PC-9 (cell line): ENCODE results near the gene GALNT11. TPM values are rescaled to one million over a fixed set of nuclear protein-coding genes. Genes with fewer than 3 reads are reported as not detected.
"Not testable (repeated sequence)": the region's sequence is repeated elsewhere in the genome, so short reads cannot be mapped to it uniquely, and the experiment has no call there.

Experiments used
- BruUV-seq: library from RNA; stranded (reverse); fragments of 400-500 nt; replicated peaks from 2 replicates; lab custom pipeline; 2021; lab: Mats Ljungman, UMichigan
- CTCF ChIA-PET: fragments of 300-600 bp; sonication (Branson Sonifier 250); formaldehyde crosslinking; loops from one replicate; lab custom pipeline; 2022; ENCODE audit warnings: antibody characterized with exemption; lab: Charles Lee
- POLR2A ChIA-PET: fragments of 300-600 bp; sonication (Branson Sonifier 250); formaldehyde crosslinking; loops from one replicate; lab custom pipeline; 2022; ENCODE audit warnings: antibody characterized with exemption; ENCODE audit not compliant: unreplicated experiment; lab: Charles Lee
- DNase-seq, 2 experiments: peaks; one replicate each; pipeline versions ENCODE4 v3.0.0 to v3.0.0-alpha.2; 2015 to 2022; ENCODE audit warnings: mixed read lengths in 1 of 2
- H2AFZ ChIP-seq: fragments of 200-600 bp; sonication (generic); 2 replicates; pipeline ENCODE4 v1.8.1; 2017; ENCODE audit warnings: antibody characterized with exemption
- H3F3A ChIP-seq: fragments of 200-600 bp; sonication (generic); 2 replicates; pipeline ENCODE4 v1.8.1; 2017; ENCODE audit warnings: antibody characterized with exemption, mild to moderate bottlenecking, low read depth; ENCODE audit not compliant: insufficient read depth
- H3K27ac ChIP-seq: fragments of 200-600 bp; sonication (generic); 2 replicates; pipeline ENCODE4 v1.6.1; 2016; ENCODE audit warnings: mixed run types
- H3K27me3 ChIP-seq: fragments of 200-600 bp; sonication (generic); 2 replicates; pipeline ENCODE4 v1.6.1; 2016; ENCODE audit warnings: low read depth, mixed run types; ENCODE audit not compliant: insufficient read depth
- H3K36me3 ChIP-seq: fragments of 200-600 bp; sonication (generic); 2 replicates; pipeline ENCODE4 v1.6.1; 2016; ENCODE audit warnings: low read depth, mixed run types
- H3K4me1 ChIP-seq: fragments of 200-600 bp; sonication (generic); replicated peaks from 2 replicates; pipeline ENCODE4 v1.6.1; 2016; ENCODE audit warnings: mixed run types; ENCODE audit not compliant: insufficient read depth
- H3K4me2 ChIP-seq: fragments of 200-600 bp; sonication (generic); 2 replicates; pipeline ENCODE4 v1.6.1; 2017; ENCODE audit warnings: mixed run types
- H3K4me3 ChIP-seq: fragments of 200-600 bp; sonication (generic); 2 replicates; pipeline ENCODE4 v1.6.1; 2016; ENCODE audit warnings: mixed run types
- H3K79me2 ChIP-seq: fragments of 200-600 bp; sonication (generic); 2 replicates; pipeline ENCODE4 v1.6.1; 2017; ENCODE audit warnings: low read depth, mixed run types
- H3K9me2 ChIP-seq: fragments of 200-600 bp; sonication (generic); 2 replicates; pipeline ENCODE4 v1.8.1; 2017; ENCODE audit warnings: mild to moderate bottlenecking; ENCODE audit not compliant: insufficient read depth
- H3K9me3 ChIP-seq: fragments of 200-600 bp; sonication (generic); 2 replicates; pipeline ENCODE4 v1.8.1; 2016; ENCODE audit warnings: low read depth; ENCODE audit not compliant: insufficient read depth
- H4K20me1 ChIP-seq: fragments of 200-600 bp; sonication (generic); 2 replicates; pipeline ENCODE4 v1.8.1; 2017; ENCODE audit not compliant: insufficient read depth
- EZH2 ChIP-seq: fragments of 200-600 bp; sonication (generic); IDR thresholded peaks from 2 replicates; pipeline ENCODE4 v1.8.0; 2017; ENCODE audit warnings: antibody characterized with exemption, low read depth
- intact Hi-C: fragments of 100-400 bp; cut with micrococcal nuclease; formaldehyde crosslinking; loops from one replicate; pipeline ENCODE4 v1.10.0; 2022; ENCODE audit not compliant: unreplicated experiment
- total RNA-seq: library from RNA; stranded (reverse); gene quantifications from 2 replicates; pipeline ENCODE4 v1.2.3, GENCODE V29; 2021
- TF ChIP-seq, protein P1 (sequence below): fragments of 200-600 bp; sonication (generic); conservative IDR thresholded peaks from 2 replicates; pipeline ENCODE4 v1.6.1; 2017; ENCODE audit warnings: mixed run types, antibody characterized with exemption, mild to moderate bottlenecking, moderate library complexity

GALNT11 gene
- total RNA-seq, 1 experiment from 2014 or later, result 28.8 TPM

DNA sequence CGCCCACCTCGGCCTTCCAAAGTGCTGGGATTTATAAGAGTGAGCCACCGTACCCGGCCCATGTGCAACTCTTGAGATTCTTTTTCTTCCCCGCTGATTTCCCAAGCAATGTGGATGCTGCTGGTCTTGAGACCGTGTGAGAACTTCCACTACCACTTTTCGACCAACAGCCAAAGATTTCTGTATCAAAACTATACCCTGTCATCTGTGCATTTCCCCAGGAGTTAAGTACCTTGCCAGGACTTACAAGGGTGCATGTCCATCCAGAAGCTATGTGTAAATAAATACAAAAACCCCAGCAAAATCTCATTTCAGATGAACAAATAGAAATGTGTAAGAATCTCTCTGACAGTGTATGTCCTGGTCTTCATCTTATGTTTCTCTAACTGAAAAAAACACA lies 9.9 kb upstream of the GALNT11 start:
- Histone ChIP-seq H3K9me2 (no peaks in the 10 kb centered on the region), H3K4me3 (no peak overlapping the region), H3K4me1 (no peaks in the 10 kb centered on the region), H3K9me3 (no peaks in the 10 kb centered on the region), H3K27me3 (0 out of 2 replicates have a peak, but pooled peaks cover 13% of the 10 kb centered on the region), H3K27ac (no peak overlapping the region), H3K36me3 (no peaks in the 10 kb centered on the region), H2AFZ (peak overlapping the region; percentile 14; the same call in 1 of the 2 replicates), H3K4me2 (no peak overlapping the region), H4K20me1 (no peaks in the 10 kb centered on the region), H3K79me2 (no peaks in the 10 kb centered on the region), H3F3A (no peaks in the 10 kb centered on the region)
- DNase-seq, result peak in 1 of 2 experiments; percentile 1
- intact Hi-C loops, result loop anchor here (10.0 kb wide), 1 partner anchor 231 kb away; no protein-coding TSS in a partner anchor
- POLR2A ChIA-PET, result interaction anchor here (0.5 kb wide), 1 partner anchor 8 kb away, joined by 4 read pairs; no protein-coding TSS in a partner anchor
- TF ChIP-seq EZH2, result no peak
- TF ChIP-seq, protein P1, sequence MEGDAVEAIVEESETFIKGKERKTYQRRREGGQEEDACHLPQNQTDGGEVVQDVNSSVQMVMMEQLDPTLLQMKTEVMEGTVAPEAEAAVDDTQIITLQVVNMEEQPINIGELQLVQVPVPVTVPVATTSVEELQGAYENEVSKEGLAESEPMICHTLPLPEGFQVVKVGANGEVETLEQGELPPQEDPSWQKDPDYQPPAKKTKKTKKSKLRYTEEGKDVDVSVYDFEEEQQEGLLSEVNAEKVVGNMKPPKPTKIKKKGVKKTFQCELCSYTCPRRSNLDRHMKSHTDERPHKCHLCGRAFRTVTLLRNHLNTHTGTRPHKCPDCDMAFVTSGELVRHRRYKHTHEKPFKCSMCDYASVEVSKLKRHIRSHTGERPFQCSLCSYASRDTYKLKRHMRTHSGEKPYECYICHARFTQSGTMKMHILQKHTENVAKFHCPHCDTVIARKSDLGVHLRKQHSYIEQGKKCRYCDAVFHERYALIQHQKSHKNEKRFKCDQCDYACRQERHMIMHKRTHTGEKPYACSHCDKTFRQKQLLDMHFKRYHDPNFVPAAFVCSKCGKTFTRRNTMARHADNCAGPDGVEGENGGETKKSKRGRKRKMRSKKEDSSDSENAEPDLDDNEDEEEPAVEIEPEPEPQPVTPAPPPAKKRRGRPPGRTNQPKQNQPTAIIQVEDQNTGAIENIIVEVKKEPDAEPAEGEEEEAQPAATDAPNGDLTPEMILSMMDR, result no peak
- no TSS peak for BruUV-seq
- CTCF ChIA-PET, result no interaction called here

DNA sequence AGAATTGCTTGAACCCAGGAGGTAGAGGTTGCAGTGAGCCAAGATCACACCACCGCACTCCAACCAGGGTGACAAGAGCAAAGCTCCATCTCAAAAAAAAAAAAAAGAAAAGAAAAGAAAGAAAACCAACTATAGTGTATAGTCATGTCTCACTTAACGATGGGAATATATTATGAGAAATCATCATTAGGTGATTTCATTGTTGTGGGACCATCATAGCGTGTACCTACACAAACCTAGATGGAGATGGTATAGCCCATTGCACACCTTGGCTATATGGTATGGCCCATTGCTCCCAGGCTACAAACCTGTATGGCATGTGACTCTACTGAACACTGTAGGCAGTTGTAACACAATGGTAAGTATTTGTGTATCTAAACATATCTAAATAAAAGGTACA lies 8.5 kb upstream of the GALNT11 start:
- POLR2A ChIA-PET, result no interaction called here
- BruUV-seq, result no TSS peak
- TF ChIP-seq, protein P1, result no peak
- no peak for TF ChIP-seq EZH2
- intact Hi-C loops, result loop anchor here (10.0 kb wide), 1 partner anchor 232 kb away; no protein-coding TSS in a partner anchor
- CTCF ChIA-PET, result no interaction called here
- no peak overlapping the region for H3K27ac ChIP-seq
- H3K79me2 ChIP-seq, result no peaks in the 10 kb centered on the region
- DNase-seq, result peak in 1 of 2 experiments; percentile 19
- no peak overlapping the region for H2AFZ ChIP-seq
- no peaks in the 10 kb centered on the region for H3K9me3 ChIP-seq
- H3K4me3 ChIP-seq, result no peak overlapping the region
- no peaks in the 10 kb centered on the region for H3K4me1 ChIP-seq
- H3K9me2 ChIP-seq, result no peaks in the 10 kb centered on the region
- H3K36me3 ChIP-seq, result no peaks in the 10 kb centered on the region
- no peak overlapping the region for H3K4me2 ChIP-seq
- H3F3A ChIP-seq, result no peaks in the 10 kb centered on the region
- 0 out of 2 replicates have a peak, but pooled peaks cover 13% of the 10 kb centered on the region for H3K27me3 ChIP-seq
- no peaks in the 10 kb centered on the region for H4K20me1 ChIP-seq

DNA sequence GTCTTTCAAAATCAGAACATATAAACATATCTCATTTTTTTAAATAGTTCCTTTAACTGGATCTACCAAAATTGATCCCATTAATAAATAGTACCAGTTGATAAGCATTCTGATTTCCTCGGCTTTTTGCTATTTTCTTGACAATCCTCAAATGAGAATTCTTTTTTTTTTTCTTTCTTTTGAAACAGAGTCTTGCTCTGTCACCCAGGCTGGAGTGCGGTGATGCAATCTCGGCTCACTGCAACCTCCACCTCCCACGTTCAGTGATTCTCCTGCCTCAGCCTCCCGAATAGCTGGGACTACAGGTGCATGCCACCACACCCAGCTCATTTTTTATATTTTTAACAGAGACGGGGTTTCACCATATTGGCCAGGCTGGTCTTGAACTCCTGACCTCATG lies 7.8 kb upstream of the GALNT11 start:
- H4K20me1 ChIP-seq, H3F3A ChIP-seq, H3K79me2 ChIP-seq, H2AFZ ChIP-seq, DNase-seq, H3K9me2 ChIP-seq, CTCF ChIA-PET, H3K9me3 ChIP-seq, H3K4me1 ChIP-seq, H3K4me2 ChIP-seq, POLR2A ChIA-PET, H3K27ac ChIP-seq, H3K4me3 ChIP-seq, BruUV-seq, H3K36me3 ChIP-seq: not testable (repeated sequence)
- intact Hi-C loops, result loop anchor here (10.0 kb wide), 1 partner anchor 233 kb away; no protein-coding TSS in a partner anchor
- 0 out of 2 replicates have a peak, but pooled peaks cover 13% of the 10 kb centered on the region for H3K27me3 ChIP-seq

DNA sequence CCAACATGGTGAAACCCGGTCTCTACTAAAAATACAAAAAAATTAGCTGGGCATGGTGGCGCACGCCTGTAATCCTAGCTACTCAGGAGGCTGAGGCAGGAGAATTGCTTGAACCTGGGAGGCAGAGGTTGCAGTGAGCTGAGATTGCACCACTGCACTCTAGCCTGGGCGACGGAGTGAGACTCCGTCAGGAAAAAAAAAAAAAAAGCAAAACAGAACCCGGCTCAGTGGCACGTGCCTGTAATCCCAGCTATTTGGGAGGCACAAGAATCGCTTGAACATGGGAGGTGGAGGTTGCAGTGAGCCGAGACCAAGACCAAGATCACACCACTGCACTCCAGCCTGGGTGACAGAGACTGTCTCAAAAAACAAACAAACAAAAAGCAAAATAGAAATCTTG lies 3.7 kb upstream of the GALNT11 start:
- POLR2A ChIA-PET, result interaction anchor here (0.6 kb wide), 1 partner anchor 335 kb away, joined by 13 read pairs; no protein-coding TSS in a partner anchor
- H3K36me3 ChIP-seq, H3F3A ChIP-seq, DNase-seq, H3K4me2 ChIP-seq, CTCF ChIA-PET, H3K27ac ChIP-seq, H3K9me3 ChIP-seq, H3K4me1 ChIP-seq, intact Hi-C loops, H3K27me3 ChIP-seq, H3K4me3 ChIP-seq, H3K9me2 ChIP-seq, BruUV-seq, H2AFZ ChIP-seq, H3K79me2 ChIP-seq, H4K20me1 ChIP-seq: not testable (repeated sequence)
